Neuron (in vitro differentiated cells): ENCODE measurements around the gene IMP3.

Experiments
- H2AFZ ChIP-seq: one replicate; pipeline ENCODE4 v1.6.1; 2013; ENCODE audit warnings: low read depth, mild to moderate bottlenecking, inconsistent platforms, low read length, moderate library complexity
- H3K27me3 ChIP-seq: one replicate; pipeline ENCODE4 v1.6.1; 2013; ENCODE audit warnings: low read length; ENCODE audit not compliant: insufficient read depth
- H3K36me3 ChIP-seq: one replicate; pipeline ENCODE4 v1.6.1; 2013; ENCODE audit warnings: low read length; ENCODE audit not compliant: insufficient read depth
- H3K4me1 ChIP-seq: one replicate; pipeline ENCODE4 v1.6.1; 2013; ENCODE audit warnings: low read length; ENCODE audit not compliant: insufficient read depth
- H3K4me3 ChIP-seq: 2 replicates; pipeline ENCODE4 v1.5.1; 2013; ENCODE audit warnings: mild to moderate bottlenecking, low read length, moderate library complexity
- H3K9me3 ChIP-seq: one replicate; pipeline ENCODE4 v1.6.1; 2013; ENCODE audit warnings: low read length

Gene IMP3

GRCh38 chr15:75650908-75651809 lies 11.1 kb upstream of the IMP3 start:
- Histone ChIP-seq H3K27me3 (no peaks in the 10 kb centered on the region), H3K4me1 (peaks cover 56% of the 10 kb centered on the region), H3K36me3 (peaks cover 24% of the 10 kb centered on the region), H2AFZ (no peak overlapping the region), H3K9me3 (no peaks in the 10 kb centered on the region), H3K4me3 (peak overlapping the region; percentile 6)

- Histone ChIP-seq H3K27me3 (no peaks in the 10 kb centered on the region), H3K4me3 (peak overlapping the region; percentile 6), H2AFZ (no peak overlapping the region), H3K4me1 (peaks cover 56% of the 10 kb centered on the region), H3K9me3 (no peaks in the 10 kb centered on the region), H3K36me3 (peaks cover 20% of the 10 kb centered on the region)
These were observed 9.8 kb upstream of the IMP3 start for GRCh38 chr15:75649848-75650247.

- Histone ChIP-seq H3K4me3 (peak overlapping the region; percentile 93), H3K9me3 (no peaks in the 10 kb centered on the region), H2AFZ (no peak overlapping the region), H3K27me3 (no peaks in the 10 kb centered on the region), H3K4me1 (peaks cover 56% of the 10 kb centered on the region), H3K36me3 (peaks cover 20% of the 10 kb centered on the region)
These were observed 9.2 kb upstream of the IMP3 start for GRCh38 chr15:75649045-75649761.

GRCh38 chr15:75648156-75649000 lies 8.4 kb upstream of the IMP3 start:
- peaks cover 20% of the 10 kb centered on the region for H3K36me3 ChIP-seq
- peak overlapping the region; percentile 93 for H2AFZ ChIP-seq
- peaks cover 56% of the 10 kb centered on the region for H3K4me1 ChIP-seq
- no peaks in the 10 kb centered on the region for H3K27me3 ChIP-seq
- peak overlapping the region; percentile 93 for H3K4me3 ChIP-seq
- H3K9me3 ChIP-seq, result no peaks in the 10 kb centered on the region

- H3K4me1 ChIP-seq, result peaks cover 50% of the 10 kb centered on the region
- H3K36me3 ChIP-seq, result peaks cover 20% of the 10 kb centered on the region
- H3K27me3 ChIP-seq, result no peaks in the 10 kb centered on the region
- H2AFZ ChIP-seq, result peak within 1 kb of the TSS; percentile 93
- no peaks in the 10 kb centered on the region for H3K9me3 ChIP-seq
- peak within 1 kb of the TSS; percentile 93 for H3K4me3 ChIP-seq
These were observed 7.5 kb upstream of the IMP3 start, which contains the start of gene SNX33 for GRCh38 chr15:75647370-75648155. TSS of gene SNX33 (plus strand) at chr15:75647912. CDS start at chr15:75649103, 1,191 bp downstream.

- Histone ChIP-seq H3K4me1 (peaks cover 44% of the 10 kb centered on the region), H2AFZ (peak overlapping the region; percentile 93), H3K27me3 (no peaks in the 10 kb centered on the region), H3K4me3 (peak overlapping the region; percentile 93), H3K36me3 (peaks cover 20% of the 10 kb centered on the region), H3K9me3 (no peaks in the 10 kb centered on the region)
These were observed 6.9 kb upstream of the IMP3 start for GRCh38 chr15:75646944-75647364.

- no peaks in the 10 kb centered on the region for H3K27me3 ChIP-seq
- peaks cover 38% of the 10 kb centered on the region for H3K4me1 ChIP-seq
- H2AFZ ChIP-seq, result peak overlapping the region; percentile 93
- peak overlapping the region; percentile 93 for H3K4me3 ChIP-seq
- no peaks in the 10 kb centered on the region for H3K9me3 ChIP-seq
- H3K36me3 ChIP-seq, result peaks cover 19% of the 10 kb centered on the region
These were observed 6.3 kb upstream of the IMP3 start for GRCh38 chr15:75646112-75646943.

- Histone ChIP-seq H3K4me1 (peaks cover 20% of the 10 kb centered on the region), H3K27me3 (no peaks in the 10 kb centered on the region), H2AFZ (no peak overlapping the region), H3K4me3 (no peak overlapping the region), H3K36me3 (peaks cover under 1% of the 10 kb centered on the region), H3K9me3 (no peaks in the 10 kb centered on the region)
These were observed 4.4 kb upstream of the IMP3 start for GRCh38 chr15:75644376-75644775.

GRCh38 chr15:75641603-75642002 lies 1.6 kb upstream of the IMP3 start:
- peaks cover 7% of the 10 kb centered on the region for H3K36me3 ChIP-seq
- H3K4me3 ChIP-seq, result no peak overlapping the region
- H3K4me1 ChIP-seq, result peaks cover 24% of the 10 kb centered on the region
- no peak overlapping the region for H2AFZ ChIP-seq
- H3K27me3 ChIP-seq, result no peaks in the 10 kb centered on the region
- H3K9me3 ChIP-seq, result no peaks in the 10 kb centered on the region

GRCh38 chr15:75641179-75641503 lies 1.1 kb upstream of the IMP3 start:
- H3K36me3 ChIP-seq, result peaks cover 7% of the 10 kb centered on the region
- peak overlapping the region; percentile 90 for H3K4me3 ChIP-seq
- peaks cover 21% of the 10 kb centered on the region for H3K4me1 ChIP-seq
- H3K9me3 ChIP-seq, result no peaks in the 10 kb centered on the region
- H2AFZ ChIP-seq, result no peak overlapping the region
- no peaks in the 10 kb centered on the region for H3K27me3 ChIP-seq

- Histone ChIP-seq H3K27me3 (no peaks in the 10 kb centered on the region), H3K4me3 (peak overlapping the region; percentile 90), H3K4me1 (peaks cover 21% of the 10 kb centered on the region), H3K9me3 (no peaks in the 10 kb centered on the region), H2AFZ (peak overlapping the region; percentile 7), H3K36me3 (peaks cover 7% of the 10 kb centered on the region)
These were observed 607 bp upstream of the IMP3 start for GRCh38 chr15:75640483-75641178.
